RWPE2 (cell line): ENCODE measurements around the gene VPS9D1.

Experiments used
- ATAC-seq: fragments of 200-7000 bp; cut with Tn5 transposase; 3 replicates; pipeline ENCODE4 v1.9.1; 2021; ENCODE audit warnings: low read depth
- DNase-seq: peaks from one replicate; pipeline ENCODE4 v3.0.0-alpha.2; 2020; ENCODE audit warnings: low spot score
- H3K27ac ChIP-seq: fragments of 450-650 bp; 2 replicates; pipeline ENCODE4 v1.5.1; 2017; ENCODE audit warnings: mild to moderate bottlenecking; ENCODE audit not compliant: poor library complexity, severe bottlenecking
- H3K27me3 ChIP-seq: fragments of 250-450 bp; sonication (Bioruptor Pico); 2 replicates; pipeline ENCODE4 v1.5.1; 2021; ENCODE audit warnings: mild to moderate bottlenecking, moderate library complexity; ENCODE audit not compliant: insufficient read depth, poor library complexity, severe bottlenecking
- H3K36me3 ChIP-seq: fragments of 250-450 bp; sonication (Bioruptor Pico); 2 replicates; pipeline ENCODE4 v1.5.1; 2020; ENCODE audit warnings: low read depth, mild to moderate bottlenecking, moderate library complexity
- H3K4me1 ChIP-seq: fragments of 250-450 bp; sonication (Bioruptor Pico); 2 replicates; pipeline ENCODE4 v1.5.1; 2021; ENCODE audit warnings: mild to moderate bottlenecking, moderate library complexity; ENCODE audit not compliant: insufficient read depth, poor library complexity, severe bottlenecking
- H3K4me3 ChIP-seq: fragments of 250-450 bp; sonication (Bioruptor Pico); 2 replicates; pipeline ENCODE4 v1.5.1; 2021; ENCODE audit warnings: mild to moderate bottlenecking, moderate library complexity; ENCODE audit not compliant: severe bottlenecking
- H3K9me3 ChIP-seq: fragments of 250-450 bp; sonication (Bioruptor Pico); 2 replicates; pipeline ENCODE4 v1.5.1; 2021; ENCODE audit warnings: mild to moderate bottlenecking, moderate library complexity; ENCODE audit not compliant: severe bottlenecking
- CTCF ChIP-seq: fragments of 450-650 bp; IDR thresholded peaks from one replicate; pipeline ENCODE4 v1.5.1; 2017; ENCODE audit warnings: mild to moderate bottlenecking, moderate library complexity; ENCODE audit not compliant: poor library complexity, severe bottlenecking

VPS9D1 gene

GRCh38 chr16:89729863-89730593 lies 9.3 kb upstream of the VPS9D1 start:
- DNase-seq = no peak
- Histone ChIP-seq H3K9me3 (no peaks in the 10 kb centered on the region), H3K36me3 (peaks cover 94% of the 10 kb centered on the region), H3K27me3 (no peaks in the 10 kb centered on the region), H3K4me1 (no peaks in the 10 kb centered on the region), H3K27ac (no peak overlapping the region), H3K4me3 (no peak overlapping the region)
- no peak for TF ChIP-seq CTCF
- ATAC-seq = peak; percentile 26; the same call in 2 of the 3 replicates

- H3K27me3 ChIP-seq = no peaks in the 10 kb centered on the region
- no peak for TF ChIP-seq CTCF
- no peaks in the 10 kb centered on the region for H3K4me1 ChIP-seq
- no peak overlapping the region for H3K27ac ChIP-seq
- ATAC-seq (no peak), DNase-seq (no peak)
- H3K9me3 ChIP-seq = no peaks in the 10 kb centered on the region
- peaks cover 93% of the 10 kb centered on the region for H3K36me3 ChIP-seq
- H3K4me3 ChIP-seq = no peak overlapping the region
Observed at GRCh38 chr16:89729293-89729692, 8.6 kb upstream of the VPS9D1 start.

DNA sequence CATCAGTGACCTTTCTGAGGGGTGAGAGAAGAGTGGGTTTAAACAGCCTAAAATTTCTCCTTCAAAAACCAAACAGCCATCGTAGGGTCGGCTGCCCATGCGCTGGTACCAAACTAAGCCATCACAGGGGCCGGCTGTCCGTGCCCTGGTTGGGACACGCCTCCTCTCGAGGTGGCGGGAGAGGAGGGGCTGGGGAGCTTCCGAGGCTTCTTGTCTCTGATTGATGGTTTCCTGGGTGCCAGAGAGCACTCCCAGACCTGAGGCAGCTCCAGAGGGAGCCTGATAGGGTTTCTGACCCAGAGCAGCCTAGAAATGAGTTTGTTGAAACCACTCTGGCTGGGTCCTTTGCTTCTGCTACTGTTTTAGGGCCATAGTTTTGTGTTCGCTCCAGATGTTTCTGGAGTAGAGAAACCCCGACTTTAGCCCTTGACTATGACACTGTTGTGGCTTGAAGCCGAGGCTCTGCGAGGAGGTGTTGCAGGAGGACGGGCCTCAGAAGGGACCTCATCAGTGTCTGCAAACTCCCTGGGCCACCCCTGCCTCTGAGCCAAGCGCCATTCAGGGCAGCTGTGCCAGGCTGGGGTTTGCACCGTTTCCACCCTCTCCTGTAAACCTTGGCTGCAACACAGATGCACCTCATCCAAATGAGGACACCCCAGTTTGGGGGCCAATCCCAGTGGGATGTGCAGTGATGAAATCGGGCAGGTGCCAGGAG lies 6.9 kb upstream of the VPS9D1 start:
- Histone ChIP-seq H3K4me3 (no peak overlapping the region), H3K36me3 (peaks cover 95% of the 10 kb centered on the region), H3K27ac (no peak overlapping the region), H3K9me3 (no peaks in the 10 kb centered on the region), H3K27me3 (no peaks in the 10 kb centered on the region), H3K4me1 (peaks cover 5% of the 10 kb centered on the region)
- no peak for TF ChIP-seq CTCF
- no peak for ATAC-seq
- DNase-seq = no peak

- Histone ChIP-seq H3K4me1 (peaks cover 18% of the 10 kb centered on the region), H3K9me3 (no peaks in the 10 kb centered on the region), H3K36me3 (peaks cover 56% of the 10 kb centered on the region), H3K27ac (peak overlapping the region; percentile 91), H3K27me3 (no peaks in the 10 kb centered on the region), H3K4me3 (no peak overlapping the region)
- TF ChIP-seq CTCF = no peak
- DNase-seq (no peak), ATAC-seq (no peak)
Observed at GRCh38 chr16:89723279-89724250, 2.9 kb upstream of the VPS9D1 start.
